ENCODE measurements around the gene SEMA4B. TPM values are rescaled to one million over a fixed set of nuclear protein-coding genes. Genes with fewer than 3 reads are reported as not detected.

Gene SEMA4B
- total RNA-seq, 1 experiment from 2014 or later: 32.5 TPM

- no peaks in the 10 kb centered on the region for H3K79me1 ChIP-seq (ENCODE audit: insufficient read depth, low read depth, low read length, poor library complexity, severe bottlenecking)
- Mint-ChIP-seq H3K4me1 (peaks cover 16 to 23% of the 10 kb centered on the region in 2 experiments), H3K4me3 (no peak overlapping the region), H3K36me3 (ENCODE audit: insufficient read depth in 1 of 3, low read depth in 3 of 3) (peaks cover 5 to 7% (median 6%) of the 10 kb centered on the region in 3 experiments; a peak in 4 of 7 replicates), H3K27me3 (ENCODE audit: low read depth) (no peaks in the 10 kb centered on the region; the same call in 1 of the 2 replicates), H3K27ac (no peak overlapping the region), H3K9me3 (no peaks in the 10 kb centered on the region)
- no peak overlapping the region for H4K91ac ChIP-seq (ENCODE audit: insufficient read length, low read depth, low read length)
- no peak overlapping the region for H2AFZ ChIP-seq (ENCODE audit: low read length)
- no peak overlapping the region for H4K8ac ChIP-seq (replicated peaks; ENCODE audit: insufficient read length, low read depth, low read length)
- no peak overlapping the region for H4K5ac ChIP-seq (ENCODE audit: insufficient read length, low read depth, low read length)
- DNase-seq: no peak
- no peaks in the 10 kb centered on the region for H3K9me3 ChIP-seq (ENCODE audit: control insufficient read depth, low read depth, low read length)
- H2BK20ac ChIP-seq (ENCODE audit: low read depth, low read length, poor library complexity, severe bottlenecking): no peak overlapping the region
- H3K23ac ChIP-seq (ENCODE audit: insufficient read length, low read depth, low read length): no peak overlapping the region
- H3K4me2 ChIP-seq (ENCODE audit: insufficient read depth, insufficient read length, low read length): no peak overlapping the region
- H2BK15ac ChIP-seq (ENCODE audit: low read depth, low read length): no peak overlapping the region
- TF ChIP-seq CTCF (conservative IDR thresholded peaks at IDR 0.05): no peak
- no CpG with 5 or more reads among the region's 5 CpGs for WGBS (ENCODE audit: extremely low coverage, insufficient read length, low lambda C conversion rate)
- no peak overlapping the region for H2BK120ac ChIP-seq (ENCODE audit: low read depth, low read length, poor library complexity, severe bottlenecking)
- H3K9ac ChIP-seq (ENCODE audit: extremely low read depth, insufficient read length, low read length): no peak overlapping the region
- H2BK5ac ChIP-seq (ENCODE audit: insufficient read length, low read length): no peak overlapping the region
- no peak overlapping the region for H2AK5ac ChIP-seq (ENCODE audit: insufficient read length, low read length)
- H3T11ph ChIP-seq (ENCODE audit: low read length): no peak overlapping the region
- H3K14ac ChIP-seq (ENCODE audit: insufficient read depth, low read length): no peak overlapping the region
- no peak overlapping the region for H3K4ac ChIP-seq (ENCODE audit: low read depth, low read length)
- peaks cover 8% of the 10 kb centered on the region for H3K23me2 ChIP-seq (ENCODE audit: insufficient read length, low read depth, low read length, poor library complexity, severe bottlenecking)
- H3K27ac ChIP-seq (ENCODE audit: insufficient read length, low read depth, low read length): no peak overlapping the region
- H3K56ac ChIP-seq (ENCODE audit: insufficient read length, low read depth, low read length): no peak overlapping the region
- H3K4me1 ChIP-seq (ENCODE audit: insufficient read depth, low read length): no peaks in the 10 kb centered on the region; the same call in 1 of the 2 replicates
- no peaks in the 10 kb centered on the region for H4K20me1 ChIP-seq (ENCODE audit: control insufficient read depth, insufficient read depth, insufficient read length)
- H3K79me2 ChIP-seq (ENCODE audit: insufficient read depth, low read length): peaks cover 9% of the 10 kb centered on the region; the same call in 1 of the 2 replicates
- H2BK12ac ChIP-seq (ENCODE audit: insufficient read length, low read depth, low read length): no peak overlapping the region
- H3K27me3 ChIP-seq (ENCODE audit: insufficient read depth, low read length): no peaks in the 10 kb centered on the region; the same call in 1 of the 2 replicates
- H3K18ac ChIP-seq (ENCODE audit: insufficient read length, low read depth, low read length): no peak overlapping the region
Observed at GRCh38 chr15:90262426-90262825, 61.3 kb downstream of the SEMA4B start.

Data from H9 (cell line).